ENCODE measurements around the gene ANKRD40CL.

The ANKRD40CL gene

DNA sequence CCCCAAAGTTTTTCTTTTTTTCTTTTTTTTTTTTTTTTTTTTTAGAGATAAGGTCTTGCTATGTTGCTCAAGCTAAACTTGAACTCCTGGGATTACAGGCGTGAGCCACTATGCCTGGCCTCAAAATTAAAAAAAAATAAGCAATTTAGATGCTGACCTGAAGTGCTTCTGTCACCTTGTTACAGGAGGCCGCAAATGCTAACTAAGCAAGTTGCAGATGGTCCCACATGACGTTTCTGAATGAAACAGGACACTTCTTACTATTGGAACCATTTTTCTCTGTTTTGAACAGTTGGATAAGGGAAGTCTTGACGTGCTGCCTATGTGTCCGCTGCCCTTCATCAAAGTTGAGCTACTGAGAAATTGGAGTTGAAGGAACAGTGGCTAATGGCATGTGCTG lies 8.8 kb downstream of the ANKRD40CL start:
- Histone ChIP-seq H3K9me2 (replicated peaks; ENCODE audit: insufficient read depth, low read length) (no peaks in the 10 kb centered on the region), H3K79me2 (ENCODE audit: low read length) (no peaks in the 10 kb centered on the region), H3K9me3 (replicated peaks; ENCODE audit: insufficient read depth, low read length) (no peaks in the 10 kb centered on the region), H3K36me3 (replicated peaks; ENCODE audit: insufficient read depth, low read length) (no peaks in the 10 kb centered on the region), H2AFZ (ENCODE audit: low read length) (no peak overlapping the region), H3K27me3 (replicated peaks; ENCODE audit: insufficient read depth, low read length) (no peaks in the 10 kb centered on the region; the same call in 1 of the 2 replicates), H3K9ac (ENCODE audit: low read length) (no peak overlapping the region), H3K27ac (ENCODE audit: low read length) (no peak overlapping the region), H3K4me3 (ENCODE audit: low read length) (no peak overlapping the region), H3F3A (ENCODE audit: insufficient read depth, low read length) (0 out of 2 replicates have a peak, but pooled peaks cover 3% of the 10 kb centered on the region), H3K4me2 (ENCODE audit: low read depth, low read length) (no peak overlapping the region), H3K4me1 (ENCODE audit: low read length) (no peaks in the 10 kb centered on the region), H4K20me1 (ENCODE audit: insufficient read depth, low read length) (no peaks in the 10 kb centered on the region)
- TF ChIP-seq, protein P1, sequence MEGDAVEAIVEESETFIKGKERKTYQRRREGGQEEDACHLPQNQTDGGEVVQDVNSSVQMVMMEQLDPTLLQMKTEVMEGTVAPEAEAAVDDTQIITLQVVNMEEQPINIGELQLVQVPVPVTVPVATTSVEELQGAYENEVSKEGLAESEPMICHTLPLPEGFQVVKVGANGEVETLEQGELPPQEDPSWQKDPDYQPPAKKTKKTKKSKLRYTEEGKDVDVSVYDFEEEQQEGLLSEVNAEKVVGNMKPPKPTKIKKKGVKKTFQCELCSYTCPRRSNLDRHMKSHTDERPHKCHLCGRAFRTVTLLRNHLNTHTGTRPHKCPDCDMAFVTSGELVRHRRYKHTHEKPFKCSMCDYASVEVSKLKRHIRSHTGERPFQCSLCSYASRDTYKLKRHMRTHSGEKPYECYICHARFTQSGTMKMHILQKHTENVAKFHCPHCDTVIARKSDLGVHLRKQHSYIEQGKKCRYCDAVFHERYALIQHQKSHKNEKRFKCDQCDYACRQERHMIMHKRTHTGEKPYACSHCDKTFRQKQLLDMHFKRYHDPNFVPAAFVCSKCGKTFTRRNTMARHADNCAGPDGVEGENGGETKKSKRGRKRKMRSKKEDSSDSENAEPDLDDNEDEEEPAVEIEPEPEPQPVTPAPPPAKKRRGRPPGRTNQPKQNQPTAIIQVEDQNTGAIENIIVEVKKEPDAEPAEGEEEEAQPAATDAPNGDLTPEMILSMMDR (IDR thresholded peaks at IDR 0.05; ENCODE audit: low read length) = no peak
- TF ChIP-seq EZH2phosphoT487 (IDR thresholded peaks at IDR 0.05; ENCODE audit: low read length) (no peak), EZH2 (optimal IDR thresholded peaks at IDR 0.05; ENCODE audit: low read depth, low read length) (no peak)
- no peak for DNase-seq

DNA sequence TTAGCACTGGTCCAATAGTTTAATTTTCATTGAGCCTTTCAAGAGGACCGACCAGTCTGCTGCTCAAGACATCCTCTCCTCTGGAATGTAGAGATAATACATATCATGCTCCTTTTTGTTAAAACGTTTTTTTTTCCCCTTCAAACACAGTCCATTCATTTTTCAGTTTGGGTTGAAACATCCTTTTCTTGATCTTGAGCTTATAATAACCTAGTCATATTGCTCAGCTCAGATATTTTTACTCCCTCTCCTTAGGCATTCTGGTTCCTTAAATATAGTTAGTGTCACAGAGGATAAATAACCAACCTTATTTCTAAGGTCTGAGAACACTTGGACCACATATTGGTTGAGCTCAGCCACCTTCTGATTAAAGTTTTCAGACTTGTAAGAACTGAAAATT lies 12.8 kb downstream of the ANKRD40CL start:
- Histone ChIP-seq H3K9ac (ENCODE audit: low read length) (no peak overlapping the region), H3K9me3 (replicated peaks; ENCODE audit: insufficient read depth, low read length) (no peaks in the 10 kb centered on the region), H3K9me2 (replicated peaks; ENCODE audit: insufficient read depth, low read length) (no peaks in the 10 kb centered on the region), H3K27me3 (replicated peaks; ENCODE audit: insufficient read depth, low read length) (no peaks in the 10 kb centered on the region), H3K4me1 (ENCODE audit: low read length) (no peaks in the 10 kb centered on the region), H3K36me3 (replicated peaks; ENCODE audit: insufficient read depth, low read length) (peaks cover 12% of the 10 kb centered on the region), H3F3A (ENCODE audit: insufficient read depth, low read length) (0 out of 2 replicates have a peak, but pooled peaks cover 3% of the 10 kb centered on the region), H2AFZ (ENCODE audit: low read length) (no peak overlapping the region), H3K79me2 (ENCODE audit: low read length) (no peaks in the 10 kb centered on the region), H3K27ac (ENCODE audit: low read length) (no peak overlapping the region), H3K4me3 (ENCODE audit: low read length) (no peak overlapping the region), H4K20me1 (ENCODE audit: insufficient read depth, low read length) (no peaks in the 10 kb centered on the region; the same call in 1 of the 2 replicates), H3K4me2 (ENCODE audit: low read depth, low read length) (no peak overlapping the region)
- TF ChIP-seq, protein P1 (IDR thresholded peaks at IDR 0.05; ENCODE audit: low read length) = no peak
- TF ChIP-seq EZH2 (optimal IDR thresholded peaks at IDR 0.05; ENCODE audit: low read depth, low read length) = no peak
- no peak for TF ChIP-seq EZH2phosphoT487 (IDR thresholded peaks at IDR 0.05; ENCODE audit: low read length)
- no peak for DNase-seq

DNA sequence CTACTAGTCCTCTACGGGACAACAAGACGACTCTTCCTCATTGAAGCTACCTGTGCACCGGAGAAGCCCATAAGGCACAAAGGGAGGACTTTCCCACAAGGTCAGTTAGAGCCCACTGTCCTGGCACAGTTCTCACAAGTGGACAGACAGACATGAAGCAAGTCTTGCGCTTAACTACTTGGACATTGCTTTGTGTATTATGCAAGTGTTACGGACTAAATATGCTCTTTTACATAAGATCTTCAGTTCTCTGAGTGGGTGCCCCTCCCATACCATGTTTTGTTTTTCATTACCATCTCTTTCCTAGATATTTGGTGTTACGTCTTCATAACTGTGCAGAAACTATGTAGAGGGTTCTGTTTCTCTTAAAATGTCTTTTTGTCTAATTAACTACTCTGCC lies 18.1 kb downstream of the ANKRD40CL start:
- H3K9me3 ChIP-seq (replicated peaks; ENCODE audit: insufficient read depth, low read length) = no peaks in the 10 kb centered on the region
- H3K9me2 ChIP-seq (replicated peaks; ENCODE audit: insufficient read depth, low read length) = no peaks in the 10 kb centered on the region
- peaks cover 27% of the 10 kb centered on the region for H3K36me3 ChIP-seq (replicated peaks; ENCODE audit: insufficient read depth, low read length)
- H3F3A ChIP-seq (ENCODE audit: insufficient read depth, low read length) = 0 out of 2 replicates have a peak, but pooled peaks cover 4% of the 10 kb centered on the region
- H4K20me1 ChIP-seq (ENCODE audit: insufficient read depth, low read length) = no peaks in the 10 kb centered on the region; the same call in 1 of the 2 replicates
- TF ChIP-seq EZH2 (optimal IDR thresholded peaks at IDR 0.05; ENCODE audit: low read depth, low read length) (no peak), EZH2phosphoT487 (IDR thresholded peaks at IDR 0.05; ENCODE audit: low read length) (no peak)
- TF ChIP-seq, protein P1 (IDR thresholded peaks at IDR 0.05; ENCODE audit: low read length) = no peak
- no peak overlapping the region for H3K27ac ChIP-seq (ENCODE audit: low read length)
- no peaks in the 10 kb centered on the region for H3K4me1 ChIP-seq (ENCODE audit: low read length)
- H3K79me2 ChIP-seq (ENCODE audit: low read length) = peaks cover 23% of the 10 kb centered on the region
- no peaks in the 10 kb centered on the region for H3K27me3 ChIP-seq (replicated peaks; ENCODE audit: insufficient read depth, low read length)
- no peak overlapping the region for H3K4me3 ChIP-seq (ENCODE audit: low read length)
- H3K4me2 ChIP-seq (ENCODE audit: low read depth, low read length) = no peak overlapping the region
- DNase-seq = no peak
- H2AFZ ChIP-seq (ENCODE audit: low read length) = no peak overlapping the region
- no peak overlapping the region for H3K9ac ChIP-seq (ENCODE audit: low read length)
